Gastroesophageal sphincter (tissue), 3 donors: ENCODE measurements around the gene CMTM7.

Experiments
- POLR2A ChIP-seq, 2 donors: fragments of 450-650 bp; IDR thresholded peaks; one replicate each; pipeline ENCODE4 v1.6.1; 2017; ENCODE audit warnings: antibody characterized with exemption in 2 of 2, mild to moderate bottlenecking in 2 of 2, moderate library complexity in 1 of 2
- POLR2AphosphoS5 ChIP-seq: sonication (generic); formaldehyde crosslinking; IDR thresholded peaks from one replicate; pipeline ENCODE4 v1.6.1; 2017; ENCODE audit warnings: antibody characterized with exemption
- TF ChIP-seq, protein P1 (sequence below), 4 experiments: fragments of 200-600 bp in 2 of 4; fragments of 450-650 bp in 2 of 4; sonication (generic) in 1 of 4; IDR thresholded peaks; one replicate each; pipeline ENCODE4 v1.5.1; 2017 to 2019; ENCODE audit warnings: antibody characterized with exemption in 4 of 4, mild to moderate bottlenecking in 2 of 4, moderate library complexity in 2 of 4

DNA sequence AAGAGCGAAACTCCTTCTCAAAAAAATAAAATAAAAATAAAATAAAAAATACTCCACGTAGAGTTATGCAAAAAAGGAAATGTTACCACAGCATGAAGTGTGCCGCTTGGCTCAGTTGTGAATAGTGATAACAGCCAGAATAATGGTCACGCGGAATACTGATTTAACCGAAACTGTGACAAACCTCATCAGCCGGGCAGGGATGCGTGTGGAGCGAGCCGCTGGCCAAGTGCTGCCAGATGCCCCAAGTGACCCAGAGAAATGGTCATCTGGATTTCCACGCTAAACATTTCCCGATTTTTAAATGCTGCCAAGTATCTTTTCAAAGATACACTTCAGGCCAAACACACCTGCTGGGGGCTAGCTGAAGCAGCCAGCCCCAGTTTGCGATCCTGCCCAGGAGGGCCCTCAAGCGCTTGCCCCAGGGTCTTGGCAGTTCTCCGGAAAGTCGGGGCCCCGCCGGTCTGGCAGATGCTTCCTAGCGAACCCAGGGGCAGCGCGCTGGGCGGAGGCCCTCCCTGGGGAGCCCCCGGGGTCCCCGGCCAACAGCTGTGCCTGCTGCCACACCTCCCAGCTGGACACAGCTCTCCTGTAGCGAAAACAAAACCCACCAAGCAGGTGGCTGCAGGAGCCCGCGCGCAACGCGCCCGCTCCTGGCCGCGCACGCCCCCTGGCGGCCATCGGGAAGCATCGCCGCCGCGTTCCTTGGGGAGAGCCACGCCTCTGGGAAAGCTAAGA lies 75.8 kb downstream of the CMTM7 start:
- TF ChIP-seq, protein P1, sequence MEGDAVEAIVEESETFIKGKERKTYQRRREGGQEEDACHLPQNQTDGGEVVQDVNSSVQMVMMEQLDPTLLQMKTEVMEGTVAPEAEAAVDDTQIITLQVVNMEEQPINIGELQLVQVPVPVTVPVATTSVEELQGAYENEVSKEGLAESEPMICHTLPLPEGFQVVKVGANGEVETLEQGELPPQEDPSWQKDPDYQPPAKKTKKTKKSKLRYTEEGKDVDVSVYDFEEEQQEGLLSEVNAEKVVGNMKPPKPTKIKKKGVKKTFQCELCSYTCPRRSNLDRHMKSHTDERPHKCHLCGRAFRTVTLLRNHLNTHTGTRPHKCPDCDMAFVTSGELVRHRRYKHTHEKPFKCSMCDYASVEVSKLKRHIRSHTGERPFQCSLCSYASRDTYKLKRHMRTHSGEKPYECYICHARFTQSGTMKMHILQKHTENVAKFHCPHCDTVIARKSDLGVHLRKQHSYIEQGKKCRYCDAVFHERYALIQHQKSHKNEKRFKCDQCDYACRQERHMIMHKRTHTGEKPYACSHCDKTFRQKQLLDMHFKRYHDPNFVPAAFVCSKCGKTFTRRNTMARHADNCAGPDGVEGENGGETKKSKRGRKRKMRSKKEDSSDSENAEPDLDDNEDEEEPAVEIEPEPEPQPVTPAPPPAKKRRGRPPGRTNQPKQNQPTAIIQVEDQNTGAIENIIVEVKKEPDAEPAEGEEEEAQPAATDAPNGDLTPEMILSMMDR (IDR thresholded peaks at IDR 0.05), result peak; percentile 96 to 100 (median 98)
- TF ChIP-seq POLR2AphosphoS5 (no peak), POLR2A (IDR thresholded peaks at IDR 0.05) (no peak)
